Measurements from ENCODE around the gene C19orf67.

GRCh38 chr19:14113762-14114414, 28.3 kb upstream of the C19orf67 start:
- no peak for TF ChIP-seq POLR2AphosphoS5 (IDR thresholded peaks at IDR 0.05; ENCODE audit: low read depth, low read length)
- TF ChIP-seq SIN3A (IDR thresholded peaks at IDR 0.05; ENCODE audit: borderline replicate concordance, insufficient read depth, low read length): no peak
- TF ChIP-seq TAF1 (IDR thresholded peaks at IDR 0.05; ENCODE audit: borderline replicate concordance, insufficient read depth, low read length): no peak
- no peak for TF ChIP-seq REST (IDR thresholded peaks at IDR 0.05; ENCODE audit: insufficient read depth in 1 of 2, low read depth in 2 of 2, low read length in 2 of 2)
- TF ChIP-seq FOXP2 (optimal IDR thresholded peaks at IDR 0.05; ENCODE audit: borderline replicate concordance, extremely low read depth, extremely low read length, insufficient read depth): no peak
